Large intestine (tissue), 3 donors: Measurements from ENCODE around the gene LSM2. TPM values are rescaled to one million over a fixed set of nuclear protein-coding genes. Genes with fewer than 3 reads are reported as not detected.
"Not testable (repeated sequence)": the region's sequence is repeated elsewhere in the genome, so short reads cannot be mapped to it uniquely, and the experiment has no call there.

ENCODE experiments used
- DNase-seq, 2 donors: peaks; one replicate each; pipeline versions ENCODE4 v3.0.0 to v3.0.0-alpha.2; 2013
- H3K27ac ChIP-seq: one replicate; pipeline ENCODE4 v1.5.1; 2013; ENCODE audit warnings: low read length
- H3K27me3 ChIP-seq: 2 replicates; pipeline ENCODE4 v1.6.1; 2013; ENCODE audit warnings: low read length; ENCODE audit not compliant: control insufficient read depth, insufficient read depth
- H3K36me3 ChIP-seq: 2 replicates; pipeline ENCODE4 v1.6.1; 2013; ENCODE audit warnings: low read length; ENCODE audit not compliant: control insufficient read depth, insufficient read depth
- H3K4me1 ChIP-seq: one replicate; pipeline ENCODE4 v1.6.1; 2013; ENCODE audit warnings: low read length; ENCODE audit not compliant: control insufficient read depth, insufficient read depth
- H3K4me3 ChIP-seq: one replicate; pipeline ENCODE4 v1.5.1; 2013; ENCODE audit warnings: low read length
- H3K9me3 ChIP-seq: one replicate; pipeline ENCODE4 v1.6.1; 2013; ENCODE audit warnings: mild to moderate bottlenecking, low read depth, low read length, moderate library complexity; ENCODE audit not compliant: control insufficient read depth
- WGBS: methylation state at CpG from one replicate; pipeline ENCODE4 v1.1.5; 2013; ENCODE audit warnings: low lambda C conversion rate; ENCODE audit not compliant: insufficient coverage; 5-methylcytosine and 5-hydroxymethylcytosine counted together
- polyA plus RNA-seq: library from polyadenylated mRNA; unstranded; fragments of 120-200 nt; gene quantifications from one replicate; pipeline ENCODE4 v1.2.1, GENCODE V29; 2013

The LSM2 gene
- polyA plus RNA-seq, 1 donor: 51.4 TPM

DNA sequence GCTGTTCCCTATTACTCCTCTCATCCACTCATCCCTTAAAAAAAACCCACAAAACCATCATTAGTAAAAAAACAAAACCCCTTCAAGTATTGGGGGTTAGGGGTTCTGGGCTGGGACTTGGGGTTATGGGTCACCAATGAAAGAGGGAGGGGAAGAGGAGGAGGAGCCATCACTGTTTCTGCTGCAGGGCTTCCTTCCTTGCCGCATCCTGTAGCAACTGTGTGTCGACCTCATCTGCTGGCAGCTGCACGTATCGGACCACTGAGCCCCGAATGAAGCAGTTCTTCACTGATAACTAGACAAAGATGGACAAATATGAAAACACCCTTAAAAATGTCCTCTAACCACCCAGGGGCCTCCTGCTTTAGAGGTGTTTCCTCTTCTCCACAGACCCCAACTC, 9.2 kb downstream of the LSM2 start:
- WGBS: no CpG with 5 or more reads among the region's 5 CpGs
- DNase-seq: no peak
- H3K4me3 ChIP-seq: no peak overlapping the region
- H3K27me3 ChIP-seq: no peaks in the 10 kb centered on the region
- peaks cover 13% of the 10 kb centered on the region for H3K36me3 ChIP-seq
- H3K27ac ChIP-seq: no peak overlapping the region
- no peaks in the 10 kb centered on the region for H3K4me1 ChIP-seq
- no peaks in the 10 kb centered on the region for H3K9me3 ChIP-seq

GRCh38 chr6:31796993-31797385, 9.8 kb downstream of the LSM2 start:
- Histone ChIP-seq H3K27me3 (no peaks in the 10 kb centered on the region), H3K27ac (no peak overlapping the region), H3K9me3 (no peaks in the 10 kb centered on the region), H3K36me3 (peaks cover 16% of the 10 kb centered on the region), H3K4me1 (no peaks in the 10 kb centered on the region), H3K4me3 (no peak overlapping the region)
- WGBS: no CpG with 5 or more reads among the region's 2 CpGs
- DNase-seq: no peak

DNA sequence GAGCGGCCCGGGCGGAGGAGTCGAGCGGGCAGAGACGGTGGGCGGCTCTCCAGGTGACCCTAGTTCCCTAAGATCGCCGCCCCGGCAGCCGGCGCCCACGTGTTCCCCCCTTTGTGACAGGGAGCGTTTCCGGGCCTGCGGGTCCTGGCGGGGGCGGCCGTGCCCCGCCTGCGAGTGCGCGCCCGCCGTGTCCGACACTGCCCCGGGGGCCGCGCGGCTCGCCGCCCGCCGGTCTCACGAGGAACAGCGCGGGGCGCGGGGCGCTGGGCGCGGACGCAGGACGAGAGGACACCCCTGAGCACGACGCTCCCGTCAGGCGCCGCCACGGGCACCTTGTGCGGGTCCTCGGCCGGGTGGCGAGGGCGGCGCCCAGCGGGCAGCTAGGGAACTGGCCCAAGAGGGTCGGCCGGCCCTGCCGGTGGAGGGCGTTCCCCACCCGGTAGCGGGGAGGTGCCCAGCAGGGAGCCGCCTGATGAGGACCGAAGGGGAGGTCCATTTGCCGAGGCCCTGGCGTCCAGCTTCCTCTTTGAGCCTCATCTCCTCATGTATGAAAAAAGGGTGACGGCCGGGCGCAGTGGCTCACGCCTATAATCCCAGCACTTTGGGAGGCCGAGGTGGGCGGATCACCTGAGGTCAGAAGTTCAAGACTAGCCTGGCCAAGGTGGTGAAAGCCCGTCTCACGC, 11.0 kb downstream of the LSM2 start, which contains the start of gene VARS1:
TSS of gene VARS1 (minus strand) at position 137 of the 683 bp plus-strand sequence. CDS start 535 bp downstream, outside the sequence.
- H3K9me3 ChIP-seq: no peaks in the 10 kb centered on the region
- no peaks in the 10 kb centered on the region for H3K4me1 ChIP-seq
- no CpG with 5 or more reads among the region's 75 CpGs for WGBS
- DNase-seq: peak; percentile 91 to 92
- H3K27me3 ChIP-seq: no peaks in the 10 kb centered on the region
- peak within 1 kb of the TSS; percentile 95 for H3K4me3 ChIP-seq
- peaks cover 18% of the 10 kb centered on the region for H3K36me3 ChIP-seq
- H3K27ac ChIP-seq: peak within 1 kb of the TSS; percentile 72

DNA sequence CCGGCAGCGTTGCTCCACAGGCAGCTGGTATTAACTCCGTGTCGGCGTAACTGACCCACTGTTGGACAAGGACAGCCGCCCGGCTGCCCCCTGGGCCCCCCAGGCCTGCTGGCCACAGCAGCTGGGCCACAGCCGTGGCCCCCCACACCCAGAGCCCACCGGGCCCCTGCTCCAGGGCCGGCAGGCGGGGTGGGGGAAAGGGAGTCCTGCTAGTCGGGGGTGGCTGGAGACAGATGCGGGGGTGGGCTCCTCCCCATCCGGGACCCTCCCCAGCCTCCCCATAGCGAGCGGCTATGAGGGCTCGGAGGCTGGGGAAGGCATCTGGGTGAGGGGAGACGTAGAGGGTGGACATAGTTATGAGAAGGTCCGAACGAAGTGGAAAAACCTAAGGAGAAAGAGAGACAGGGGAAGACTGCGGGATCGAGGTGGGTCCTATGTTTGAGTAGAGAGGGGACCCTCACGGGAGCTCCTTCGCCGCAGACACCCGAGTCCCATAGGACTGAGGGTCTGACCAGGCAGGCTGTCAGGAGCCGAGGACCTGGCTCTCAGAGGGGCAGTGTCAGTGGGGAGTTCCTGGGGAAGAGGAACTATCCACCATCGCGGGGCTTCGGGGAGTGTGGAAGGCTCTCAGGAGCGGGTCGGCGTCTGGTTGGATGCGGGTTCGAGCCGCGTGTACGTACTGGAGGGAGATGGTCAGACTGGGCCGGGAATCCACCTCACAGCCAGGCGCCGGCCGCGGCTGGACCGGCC, 11.7 kb downstream of the LSM2 start:
- Histone ChIP-seq H3K27me3 (no peaks in the 10 kb centered on the region), H3K36me3 (peaks cover 18% of the 10 kb centered on the region), H3K27ac (peak overlapping the region; percentile 72), H3K4me1 (no peaks in the 10 kb centered on the region), H3K9me3 (no peaks in the 10 kb centered on the region), H3K4me3 (peak overlapping the region; percentile 95)
- WGBS: 0% methylated on average over 2 of the region's 44 CpGs
- no peak for DNase-seq

GRCh38 chr6:31794294-31794865, 12.4 kb downstream of the LSM2 start:
- no CpG with 5 or more reads among the region's 7 CpGs for WGBS
- peak overlapping the region; percentile 72 for H3K27ac ChIP-seq
- no peaks in the 10 kb centered on the region for H3K27me3 ChIP-seq
- DNase-seq: peak in 1 of 2 donors; percentile 53
- H3K9me3 ChIP-seq: no peaks in the 10 kb centered on the region
- H3K4me1 ChIP-seq: no peaks in the 10 kb centered on the region
- peak overlapping the region; percentile 95 for H3K4me3 ChIP-seq
- peaks cover 20% of the 10 kb centered on the region for H3K36me3 ChIP-seq

- H3K27ac ChIP-seq, H3K4me3 ChIP-seq, H3K4me1 ChIP-seq, DNase-seq, H3K9me3 ChIP-seq, H3K27me3 ChIP-seq: not testable (repeated sequence)
- WGBS: 80% methylated on average over 2 of the region's 6 CpGs
- peaks cover 22% of the 10 kb centered on the region for H3K36me3 ChIP-seq
Measured at GRCh38 chr6:31793927-31794245, 12.9 kb downstream of the LSM2 start.

- no peaks in the 10 kb centered on the region for H3K4me1 ChIP-seq
- no peaks in the 10 kb centered on the region for H3K27me3 ChIP-seq
- peaks cover 22% of the 10 kb centered on the region for H3K36me3 ChIP-seq
- DNase-seq: no peak
- WGBS: no CpG with 5 or more reads among the region's 12 CpGs
- H3K4me3 ChIP-seq: no peak overlapping the region
- no peak overlapping the region for H3K27ac ChIP-seq
- no peaks in the 10 kb centered on the region for H3K9me3 ChIP-seq
Measured at GRCh38 chr6:31792761-31793171, 14.0 kb downstream of the LSM2 start.

DNA sequence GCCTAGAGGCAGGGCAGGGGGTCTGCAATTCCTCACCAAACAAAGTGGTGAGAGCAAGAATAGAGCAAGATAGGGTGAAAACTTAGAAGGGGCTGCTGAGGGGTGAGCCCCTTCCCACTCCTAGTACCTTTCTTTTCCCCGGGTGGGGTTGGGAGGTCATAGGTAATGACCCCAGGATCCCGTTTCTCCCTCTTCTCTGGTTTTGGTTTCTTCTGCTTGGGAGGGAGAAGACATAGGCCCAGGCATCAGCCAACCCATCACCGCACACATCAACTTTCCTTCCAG, 14.7 kb downstream of the LSM2 start:
- Histone ChIP-seq H3K36me3 (peaks cover 18% of the 10 kb centered on the region), H3K27ac (no peak overlapping the region), H3K9me3 (no peaks in the 10 kb centered on the region), H3K4me3 (no peak overlapping the region), H3K4me1 (no peaks in the 10 kb centered on the region), H3K27me3 (no peaks in the 10 kb centered on the region)
- no CpG with 5 or more reads among the region's 3 CpGs for whole genome bisulfite sequencing
- no peak for DNase-seq

- 60% methylated on average over 1 of the region's 12 CpGs for WGBS
- peaks cover 18% of the 10 kb centered on the region for H3K36me3 ChIP-seq
- no peaks in the 10 kb centered on the region for H3K9me3 ChIP-seq
- no peak overlapping the region for H3K27ac ChIP-seq
- no peaks in the 10 kb centered on the region for H3K27me3 ChIP-seq
- H3K4me1 ChIP-seq: no peaks in the 10 kb centered on the region
- H3K4me3 ChIP-seq: no peak overlapping the region
- peak in 1 of 2 donors; percentile 44 for DNase-seq
Measured at GRCh38 chr6:31791324-31792089, 15.3 kb downstream of the LSM2 start.

DNA sequence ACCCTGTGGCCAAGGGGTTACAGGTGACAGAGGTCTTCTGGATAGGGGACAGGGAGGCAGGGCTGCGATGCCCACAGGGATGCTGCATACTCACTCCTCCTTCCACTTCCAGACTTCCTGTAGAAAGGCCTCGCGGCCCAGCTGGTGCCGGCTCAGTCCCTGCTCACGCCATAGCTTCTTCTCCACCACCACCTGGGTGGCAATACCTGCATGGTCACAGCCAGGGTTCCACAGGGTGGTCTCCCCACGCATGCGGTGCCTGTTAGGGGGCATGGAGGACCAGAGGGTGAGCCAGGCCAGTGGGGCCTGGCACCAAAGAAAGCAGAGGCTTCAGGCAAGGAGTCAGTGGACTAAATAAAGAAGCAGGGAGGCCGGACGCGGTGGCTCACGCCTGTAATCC, 21.3 kb downstream of the LSM2 start:
- no peak for DNase-seq
- H3K27ac ChIP-seq: no peak overlapping the region
- WGBS: 100% methylated on average over 2 of the region's 11 CpGs
- peaks cover 44% of the 10 kb centered on the region for H3K36me3 ChIP-seq
- H3K27me3 ChIP-seq: no peaks in the 10 kb centered on the region
- H3K9me3 ChIP-seq: no peaks in the 10 kb centered on the region
- H3K4me3 ChIP-seq: no peak overlapping the region
- H3K4me1 ChIP-seq: no peaks in the 10 kb centered on the region
